LNCAP (cell line): Measurements from ENCODE around the gene KCNMA1.

ENCODE experiments used
- TF ChIP-seq, protein P1 (sequence below): fragments of 450-650 bp; IDR thresholded peaks from 2 replicates; pipeline ENCODE4 v1.5.1; 2017; ENCODE audit warnings: mild to moderate bottlenecking

The KCNMA1 gene

DNA sequence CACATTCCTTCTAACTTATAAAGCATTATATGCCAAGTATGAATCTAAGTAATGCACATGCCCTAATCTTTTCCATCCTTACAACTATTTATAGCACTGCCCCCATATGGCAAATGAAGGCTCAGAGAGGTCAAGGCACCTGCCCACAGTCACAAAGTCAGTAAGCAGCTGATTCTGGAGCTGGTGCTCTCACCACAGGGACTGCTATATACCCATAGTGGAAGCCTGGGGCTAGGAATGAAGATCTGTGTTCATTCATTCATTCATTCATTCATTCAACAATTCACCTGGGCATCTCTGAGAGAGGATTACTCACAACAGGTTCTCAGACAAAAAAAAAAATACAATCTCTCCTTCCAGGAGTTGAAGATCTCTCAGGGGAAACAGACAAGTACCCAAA, 213.4 kb downstream of the KCNMA1 start:
- TF ChIP-seq, protein P1, sequence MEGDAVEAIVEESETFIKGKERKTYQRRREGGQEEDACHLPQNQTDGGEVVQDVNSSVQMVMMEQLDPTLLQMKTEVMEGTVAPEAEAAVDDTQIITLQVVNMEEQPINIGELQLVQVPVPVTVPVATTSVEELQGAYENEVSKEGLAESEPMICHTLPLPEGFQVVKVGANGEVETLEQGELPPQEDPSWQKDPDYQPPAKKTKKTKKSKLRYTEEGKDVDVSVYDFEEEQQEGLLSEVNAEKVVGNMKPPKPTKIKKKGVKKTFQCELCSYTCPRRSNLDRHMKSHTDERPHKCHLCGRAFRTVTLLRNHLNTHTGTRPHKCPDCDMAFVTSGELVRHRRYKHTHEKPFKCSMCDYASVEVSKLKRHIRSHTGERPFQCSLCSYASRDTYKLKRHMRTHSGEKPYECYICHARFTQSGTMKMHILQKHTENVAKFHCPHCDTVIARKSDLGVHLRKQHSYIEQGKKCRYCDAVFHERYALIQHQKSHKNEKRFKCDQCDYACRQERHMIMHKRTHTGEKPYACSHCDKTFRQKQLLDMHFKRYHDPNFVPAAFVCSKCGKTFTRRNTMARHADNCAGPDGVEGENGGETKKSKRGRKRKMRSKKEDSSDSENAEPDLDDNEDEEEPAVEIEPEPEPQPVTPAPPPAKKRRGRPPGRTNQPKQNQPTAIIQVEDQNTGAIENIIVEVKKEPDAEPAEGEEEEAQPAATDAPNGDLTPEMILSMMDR: no peak

DNA sequence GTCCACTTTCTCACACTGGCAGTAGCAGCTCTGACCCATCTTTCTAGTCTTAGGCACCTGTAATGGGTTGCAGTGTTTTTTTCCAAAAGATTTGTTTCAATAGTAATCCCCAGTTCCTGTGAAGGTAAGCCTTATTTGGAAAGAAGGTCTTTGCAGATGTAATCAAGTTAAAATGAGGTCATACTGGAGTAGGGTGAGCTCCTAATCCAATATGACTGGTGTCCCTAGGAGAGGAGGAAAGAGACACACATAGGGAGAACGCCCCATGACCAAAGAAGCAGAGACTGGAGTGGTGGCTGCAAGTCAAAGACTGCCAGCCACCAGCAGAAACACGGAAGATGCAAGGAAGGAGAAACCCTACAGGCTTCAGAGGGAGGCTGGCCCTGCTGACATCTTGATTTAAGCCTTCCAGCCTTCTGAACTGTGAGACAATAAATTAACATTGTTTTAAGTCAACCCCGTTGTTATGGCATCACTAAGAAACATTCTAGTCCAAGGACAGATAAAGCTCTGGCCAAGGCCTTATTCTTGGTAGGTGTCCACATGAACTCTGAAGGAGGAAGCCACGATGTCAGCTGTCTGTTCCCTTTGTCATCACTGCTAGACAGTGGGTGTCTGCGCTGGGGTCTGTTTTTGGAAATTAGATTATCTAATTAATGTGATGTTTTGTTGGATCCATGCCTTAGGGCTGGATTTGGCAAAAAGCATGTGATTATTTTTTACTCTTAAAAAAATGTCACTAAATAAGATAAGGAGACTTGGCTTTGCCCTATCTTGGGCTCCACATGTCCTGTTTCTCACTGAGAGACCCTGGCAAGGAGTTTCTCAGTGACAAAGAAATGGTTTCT, 214.9 kb downstream of the KCNMA1 start:
- TF ChIP-seq, protein P1: no peak

DNA sequence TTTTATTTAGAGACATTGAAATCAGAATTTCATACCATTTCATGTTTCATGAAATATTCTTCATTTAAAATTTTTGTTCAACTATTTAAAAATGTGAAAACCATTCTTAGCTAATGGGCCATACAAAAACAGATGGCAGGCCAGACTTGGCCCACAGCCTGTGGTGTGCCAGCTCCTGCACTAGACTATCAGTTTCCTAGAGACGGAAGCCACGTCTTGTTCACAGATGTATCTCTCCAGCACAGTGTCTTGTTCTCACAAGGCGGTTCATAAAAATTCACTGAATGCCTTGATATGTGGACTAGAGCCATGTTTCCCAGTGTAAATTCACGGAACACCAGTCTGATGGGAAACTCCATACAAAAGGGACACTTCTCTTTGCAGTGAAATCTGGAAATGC, 216.0 kb downstream of the KCNMA1 start:
- TF ChIP-seq, protein P1: no peak

DNA sequence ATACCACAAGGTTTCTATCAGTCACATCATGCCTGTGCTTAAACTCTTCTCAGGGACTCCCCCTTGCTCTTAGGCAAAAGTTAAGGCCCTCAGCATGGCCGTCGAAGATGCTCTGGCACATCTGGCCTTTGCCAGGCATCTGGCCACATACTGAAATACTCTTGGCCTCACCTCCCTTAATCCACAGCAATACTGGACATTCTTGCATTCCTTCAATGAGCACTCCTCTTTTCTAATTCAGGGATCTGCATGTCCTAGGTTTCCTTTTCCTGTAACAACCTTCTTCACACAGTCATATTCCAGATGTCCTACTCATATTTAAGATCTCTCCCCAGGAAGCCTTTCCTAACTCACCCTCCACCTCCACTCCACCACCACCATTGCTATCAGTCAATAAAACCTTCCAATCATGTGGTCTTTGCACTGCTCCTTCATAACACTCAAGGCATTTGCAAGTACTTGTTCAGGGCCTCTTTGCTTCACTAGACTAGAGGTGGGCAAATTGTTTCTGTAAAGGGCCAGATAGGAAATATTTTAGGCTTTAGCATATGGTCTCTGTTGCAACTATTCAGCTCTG, 216.6 kb downstream of the KCNMA1 start:
- TF ChIP-seq, protein P1: no peak

DNA sequence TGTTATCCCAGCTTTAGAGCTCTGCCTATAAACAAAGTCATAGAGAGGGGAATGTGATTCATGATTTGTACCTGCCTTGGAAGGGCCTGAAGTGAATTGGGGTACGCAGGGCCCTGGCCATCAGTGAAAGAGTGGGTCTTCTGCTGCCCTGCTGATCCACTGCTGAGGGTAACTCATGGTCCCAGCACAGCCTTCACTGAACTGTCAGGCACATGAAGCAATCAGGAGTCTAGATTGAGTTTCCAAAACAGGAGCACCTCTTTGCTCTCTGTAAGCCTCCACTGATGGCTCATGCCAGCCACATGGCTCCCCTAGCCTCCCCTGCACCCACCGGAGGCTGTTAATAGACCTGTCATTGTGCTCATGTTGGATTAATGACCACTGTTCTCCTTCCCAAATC, 217.6 kb downstream of the KCNMA1 start:
- TF ChIP-seq, protein P1: no peak

DNA sequence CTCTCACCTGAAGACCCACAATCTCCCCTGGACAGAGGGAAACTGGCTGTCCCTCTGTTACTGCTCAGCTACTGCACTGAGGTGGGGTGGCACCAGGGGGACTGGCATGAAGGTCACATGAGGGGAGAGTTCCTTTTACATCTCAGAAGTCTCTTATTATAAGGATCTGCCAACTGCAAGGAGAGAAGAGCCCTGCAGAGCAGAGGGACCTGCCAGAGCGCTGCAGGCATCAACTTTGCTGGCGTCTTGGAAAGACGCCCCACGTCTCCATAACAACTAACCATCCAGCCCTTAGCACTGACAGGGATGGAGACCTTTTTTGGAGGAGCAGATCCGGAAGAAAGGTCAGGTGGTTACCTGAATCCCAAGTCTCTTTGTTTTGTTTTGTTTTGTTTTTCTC, 218.6 kb downstream of the KCNMA1 start:
- TF ChIP-seq, protein P1: no peak

DNA sequence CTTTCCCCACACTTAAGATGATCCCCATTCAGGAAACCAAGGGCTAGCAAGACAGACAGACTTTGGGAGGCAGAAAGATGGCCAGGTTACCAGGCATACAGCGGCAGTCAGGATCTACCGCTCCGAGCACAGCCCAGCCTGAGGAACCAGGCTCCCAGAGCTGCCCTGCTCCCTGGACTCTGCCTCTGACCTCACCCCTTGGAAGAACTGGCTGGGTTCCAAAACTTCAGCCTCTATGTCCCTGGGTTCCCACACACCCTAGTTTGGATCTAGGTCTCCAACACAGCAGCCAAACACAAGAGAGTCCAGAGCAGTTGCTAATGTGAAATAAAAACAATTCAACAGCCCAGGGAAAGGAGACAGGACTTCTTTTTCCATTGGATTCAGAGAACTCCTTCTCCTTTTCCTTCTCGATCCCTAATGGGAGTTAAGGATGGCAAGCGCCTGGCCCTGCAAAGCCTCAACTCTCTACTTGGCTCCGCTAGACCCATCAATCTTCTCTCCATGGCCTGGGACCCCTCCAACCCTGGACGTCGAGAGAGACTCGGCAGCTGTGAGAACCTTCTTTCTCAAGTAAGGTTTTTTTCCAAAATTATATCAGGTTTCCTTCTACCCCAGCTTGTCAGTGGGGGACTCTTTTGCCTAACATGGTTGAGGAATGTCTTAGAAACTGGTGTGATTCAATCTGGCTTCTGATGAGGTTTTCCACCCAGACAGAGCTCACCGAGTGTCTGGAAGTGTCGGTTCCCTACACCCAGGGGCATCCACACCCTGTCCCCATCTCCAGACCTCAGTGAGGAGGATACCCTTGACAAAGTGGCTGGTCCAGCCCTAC, 219.6 kb downstream of the KCNMA1 start:
- TF ChIP-seq, protein P1: no peak
